IMR-90 (cell line): ENCODE measurements around the gene DNMT1. TPM values are rescaled to one million over a fixed set of nuclear protein-coding genes. Genes with fewer than 3 reads are reported as not detected.
A peak's percentile ranks its signal among the peaks of the same experiment; 100 is the strongest.

Experiments
- ATAC-seq: fragments of 200-7000 bp; cut with Tn5 transposase; 2 replicates; pipeline ENCODE4 v1.9.1; 2020; ENCODE audit warnings: low read depth, mild to moderate bottlenecking, moderate library complexity
- BruUV-seq: library from RNA; stranded (reverse); fragments of 400-500 nt; replicated peaks from 2 replicates; lab custom pipeline; 2021; lab: Mats Ljungman, UMichigan
- CTCF ChIA-PET: fragments of 300-600 bp; formaldehyde crosslinking; extraction: SDS; loops from one replicate; lab custom pipeline; 2021; ENCODE audit warnings: antibody characterized with exemption; lab: Yijun Ruan, JAX
- POLR2A ChIA-PET: fragments of 300-600 bp; sonication (Branson Sonifier 250); formaldehyde crosslinking; loops from one replicate; lab custom pipeline; 2022; ENCODE audit warnings: antibody characterized with exemption; ENCODE audit not compliant: unreplicated experiment; lab: Charles Lee
- DNase-seq: peaks from one replicate; pipeline ENCODE4 v3.0.0; 2013
- H2AFZ ChIP-seq: replicated peaks from 2 replicates; pipeline ENCODE3; 2013; ENCODE audit warnings: low read length, mild to moderate bottlenecking; ENCODE audit not compliant: poor library complexity
- H2AK5ac ChIP-seq: 2 replicates; pipeline ENCODE4 v1.6.1; 2013; ENCODE audit warnings: low read depth, low read length, inconsistent platforms
- H2AK9ac ChIP-seq: replicated peaks from 2 replicates; pipeline ENCODE3; 2013; ENCODE audit warnings: mild to moderate bottlenecking, low read depth, low read length, moderate library complexity; ENCODE audit not compliant: poor library complexity
- H2BK120ac ChIP-seq: 2 replicates; pipeline ENCODE4 v1.6.1; 2013; ENCODE audit warnings: low read depth, low read length, inconsistent platforms
- H2BK15ac ChIP-seq: 3 replicates; pipeline ENCODE4 v1.6.1; 2013; ENCODE audit warnings: low read depth, low read length, inconsistent platforms
- H2BK20ac ChIP-seq: 2 replicates; pipeline ENCODE4 v1.6.1; 2013; ENCODE audit warnings: low read depth, mild to moderate bottlenecking, inconsistent platforms, low read length, moderate library complexity
- H2BK5ac ChIP-seq: 2 replicates; pipeline ENCODE4 v1.6.1; 2013; ENCODE audit warnings: mild to moderate bottlenecking, low read depth, low read length, inconsistent platforms; ENCODE audit not compliant: poor library complexity, severe bottlenecking
- H3K14ac ChIP-seq: replicated peaks from 2 replicates; pipeline ENCODE4 v1.6.1; 2013; ENCODE audit warnings: low read depth, low read length, inconsistent platforms
- H3K18ac ChIP-seq: 2 replicates; pipeline ENCODE4 v1.6.1; 2013; ENCODE audit warnings: low read depth, low read length, control low read depth
- H3K23ac ChIP-seq: 2 replicates; pipeline ENCODE4 v1.6.1; 2013; ENCODE audit warnings: low read depth, low read length, inconsistent platforms
- H3K27ac ChIP-seq: 2 replicates; pipeline ENCODE4 v1.5.1; 2013; ENCODE audit warnings: mild to moderate bottlenecking, control low read depth, low read length; ENCODE audit not compliant: insufficient read depth
- H3K27me3 ChIP-seq: 2 replicates; pipeline ENCODE4 v1.6.1; 2013; ENCODE audit warnings: low read length; ENCODE audit not compliant: control insufficient read depth, insufficient read depth
- H3K36me3 ChIP-seq: 2 replicates; pipeline ENCODE4 v1.6.1; 2013; ENCODE audit warnings: low read length, mixed read lengths; ENCODE audit not compliant: control insufficient read depth, insufficient read depth
- H3K4ac ChIP-seq: 2 replicates; pipeline ENCODE4 v1.6.1; 2013; ENCODE audit warnings: low read depth, low read length, inconsistent platforms
- H3K4me1 ChIP-seq: 2 replicates; pipeline ENCODE4 v1.6.1; 2013; ENCODE audit warnings: low read length, mixed read lengths; ENCODE audit not compliant: control insufficient read depth, insufficient read depth
- H3K4me2 ChIP-seq: 2 replicates; pipeline ENCODE4 v1.6.1; 2013; ENCODE audit warnings: low read depth, mild to moderate bottlenecking, control low read depth, low read length, moderate library complexity
- H3K4me3 ChIP-seq: 2 replicates; pipeline ENCODE4 v1.5.1; 2013; ENCODE audit warnings: low read depth, mild to moderate bottlenecking, control low read depth, low read length, moderate library complexity; ENCODE audit not compliant: insufficient read depth
- H3K56ac ChIP-seq: 2 replicates; pipeline ENCODE4 v1.6.1; 2013; ENCODE audit warnings: low read length, inconsistent platforms; ENCODE audit not compliant: insufficient read depth; ENCODE audit errors: extremely low read depth
- H3K79me1 ChIP-seq, 2 experiments: 2 replicates each; pipeline ENCODE4 v1.6.1; 2013; ENCODE audit warnings: low read length in 2 of 2, inconsistent platforms in 1 of 2, low read depth in 1 of 2
- H3K9ac ChIP-seq: 2 replicates; pipeline ENCODE4 v1.6.1; 2013; ENCODE audit warnings: low read depth, low read length, control low read depth
- H3K9me1 ChIP-seq: 2 replicates; pipeline ENCODE4 v1.6.1; 2013; ENCODE audit warnings: low read length, inconsistent platforms; ENCODE audit not compliant: insufficient read depth
- H3K9me3 ChIP-seq: 2 replicates; pipeline ENCODE4 v1.6.1; 2013; ENCODE audit warnings: low read length; ENCODE audit not compliant: control insufficient read depth, insufficient read depth
- H4K20me1 ChIP-seq: 2 replicates; pipeline ENCODE4 v1.6.1; 2013; ENCODE audit warnings: low read length, inconsistent platforms; ENCODE audit not compliant: insufficient read depth
- H4K5ac ChIP-seq: 2 replicates; pipeline ENCODE4 v1.6.1; 2013; ENCODE audit warnings: mild to moderate bottlenecking, low read depth, low read length, control low read depth
- H4K8ac ChIP-seq, 2 experiments: 2 replicates each; pipeline ENCODE4 v1.6.1; 2013; ENCODE audit warnings: low read depth in 2 of 2, low read length in 2 of 2, control low read depth in 1 of 2, inconsistent platforms in 1 of 2
- H4K91ac ChIP-seq: 2 replicates; pipeline ENCODE4 v1.6.1; 2013; ENCODE audit warnings: low read depth, low read length, inconsistent platforms; ENCODE audit not compliant: insufficient read depth
- BHLHE40 ChIP-seq: fragments of 150-350 bp; IDR thresholded peaks from 2 replicates; pipeline ENCODE4 v1.6.1; 2016; ENCODE audit warnings: mild to moderate bottlenecking, low read depth, low read length
- MAZ ChIP-seq: IDR thresholded peaks from 2 replicates; pipeline ENCODE4 v1.6.1; 2012; ENCODE audit warnings: low read depth, mild to moderate bottlenecking, low read length, improper control_type of control experiment, moderate library complexity, borderline replicate concordance
- MXI1 ChIP-seq: IDR thresholded peaks from 2 replicates; pipeline ENCODE4 v1.6.1; 2012; ENCODE audit warnings: low read depth, mild to moderate bottlenecking, low read length, moderate library complexity, borderline replicate concordance
- NFE2L2 ChIP-seq: fragments of 150-350 bp; IDR thresholded peaks from 2 replicates; pipeline ENCODE4 v1.6.1; 2016; ENCODE audit warnings: low read depth, mild to moderate bottlenecking, low read length
- USF2 ChIP-seq: fragments of 150-350 bp; IDR thresholded peaks from 2 replicates; pipeline ENCODE4 v1.6.1; 2017; ENCODE audit warnings: mild to moderate bottlenecking, antibody characterized with exemption, low read length, low read depth
- WGBS, 2 experiments: methylation state at CpG; one replicate each; pipeline versions ENCODE4 v1.1.5 to v1.1.7; 2013; ENCODE audit warnings: missing lambda C conversion rate in 2 of 2; ENCODE audit not compliant: insufficient read length in 1 of 2; ENCODE audit errors: extremely low coverage in 2 of 2; 5-methylcytosine and 5-hydroxymethylcytosine counted together
- dilution Hi-C: fragments of 300-500 bp; cut with HindIII; formaldehyde crosslinking; loops from one replicate; pipeline ENCODE4 v1.14.3; 2018; ENCODE audit warnings: low sequenced_read_pairs; ENCODE audit not compliant: unreplicated experiment
- in situ Hi-C: fragments of 300-500 bp; cut with MboI; formaldehyde crosslinking; loops from 3 replicates; pipeline ENCODE4 v1.14.3; 2019; ENCODE audit warnings: low sequenced_read_pairs, inconsistent platforms, mixed read lengths
- intact Hi-C: fragments of 100-400 bp; cut with micrococcal nuclease; formaldehyde crosslinking; loops from 2 replicates; pipeline ENCODE4 v1.10.0; 2022
- polyA plus RNA-seq, 3 experiments: library from polyadenylated mRNA; depleted of rRNA; stranded (reverse); fragments of >200 nt; gene quantifications; 2 replicates each; pipeline ENCODE4 v1.2.3, GENCODE V29; 2012; ENCODE audit warnings: low replicate concordance in 1 of 3
- total RNA-seq: library from RNA; depleted of rRNA; stranded (reverse); fragments of >200 nt; gene quantifications from 2 replicates; pipeline ENCODE4 v1.2.3, GENCODE V29; 2012

The DNMT1 gene
- total and polyA plus RNA-seq, 2 of the 4 experiments (the other 2 are of a cell fraction): 26.2 to 83.6 TPM

GRCh38 chr19:10095948-10096614 lies 98.7 kb downstream of the DNMT1 start:
- no peak overlapping the region for H3K56ac ChIP-seq
- dilution Hi-C loops (no loop called here), in situ Hi-C loops (no loop called here), intact Hi-C loops (loop anchor here (5.0 kb wide), 1 partner anchor 164 kb away; no protein-coding TSS in a partner anchor)
- peak overlapping the region; percentile 79 for H3K27ac ChIP-seq
- peaks cover 4% of the 10 kb centered on the region for H3K4me1 ChIP-seq
- H3K4me3 ChIP-seq: peak overlapping the region; percentile 55
- no peaks in the 10 kb centered on the region for H3K79me1 ChIP-seq
- H3K9ac ChIP-seq: peak overlapping the region; percentile 84
- peak overlapping the region; percentile 100 for H2AFZ ChIP-seq
- peak overlapping the region; percentile 88 for H3K23ac ChIP-seq
- peak overlapping the region; percentile 77 for H2BK120ac ChIP-seq
- ATAC-seq: peak; percentile 98
- BruUV-seq: no TSS peak
- H4K20me1 ChIP-seq: no peaks in the 10 kb centered on the region
- H3K9me3 ChIP-seq: no peaks in the 10 kb centered on the region
- no peak overlapping the region for H3K18ac ChIP-seq
- peak overlapping the region; percentile 98 for H2AK9ac ChIP-seq
- peak; percentile 89 for DNase-seq
- H3K4ac ChIP-seq: peak overlapping the region; percentile 96
- peak overlapping the region; percentile 87 for H4K91ac ChIP-seq
- peak overlapping the region; percentile 92 for H4K5ac ChIP-seq
- H2BK20ac ChIP-seq: no peak overlapping the region
- ChIA-PET CTCF (no interaction called here), POLR2A (interaction anchor here (0.7 to 1.0 kb wide), 2 partner anchors 96 to 109 kb away, joined by 3 read pairs; no protein-coding TSS in a partner anchor)
- H3K27me3 ChIP-seq: no peaks in the 10 kb centered on the region
- H3K9me1 ChIP-seq: no peaks in the 10 kb centered on the region
- TF ChIP-seq MAZ: no peak
- TF ChIP-seq USF2: peak; percentile 65
- TF ChIP-seq NFE2L2: no peak
- TF ChIP-seq BHLHE40: no peak
- TF ChIP-seq MXI1: peak; percentile 87; the same call in 1 of the 2 replicates
- peak overlapping the region; percentile 94 for H2AK5ac ChIP-seq
- no peak overlapping the region for H2BK15ac ChIP-seq
- H2BK5ac ChIP-seq: peak overlapping the region; percentile 88
- H3K4me2 ChIP-seq: peak overlapping the region; percentile 90
- H3K36me3 ChIP-seq: peaks cover 15% of the 10 kb centered on the region; the same call in 1 of the 2 replicates
- H4K8ac ChIP-seq: peak overlapping the region; percentile 98 to 100
- WGBS, 2 experiments: 3% methylated on average over 67 of the region's 97 CpGs; no CpG with 5 or more reads in 1 of the 2 experiments
- peak overlapping the region; percentile 86 for H3K14ac ChIP-seq
